Keratinocyte (primary cell): ENCODE data around the gene RAB11FIP4.

ENCODE experiments used
- CTCF ChIP-seq, 3 experiments: IDR thresholded peaks in 1 of 3; conservative IDR thresholded peaks in 1 of 3; optimal IDR thresholded peaks in 1 of 3; 2 replicates in 2 of 3; 3 replicates in 1 of 3; pipeline versions ENCODE3 to v1.5.1; 2011; ENCODE audit warnings: low read length in 3 of 3, mild to moderate bottlenecking in 3 of 3, moderate library complexity in 2 of 3, control low read depth in 1 of 3, inconsistent platforms in 1 of 3; ENCODE audit not compliant: insufficient read depth in 2 of 3; ENCODE audit errors: extremely low read depth in 1 of 3
- EZH2 ChIP-seq: IDR thresholded peaks from one replicate; pipeline ENCODE4 v1.6.1; 2012; ENCODE audit warnings: inconsistent platforms, mild to moderate bottlenecking, low read length, moderate library complexity

- TF ChIP-seq CTCF (optimal IDR thresholded peaks at IDR 0.05 in 1 of 3, IDR thresholded peaks at IDR 0.05 in 1 of 3, conservative IDR thresholded peaks at IDR 0.05 in 1 of 3; ENCODE audit: extremely low read depth in 1 of 3, insufficient read depth in 2 of 3, low read length in 3 of 3) (no peak), EZH2 (no peak)
Observed at GRCh38 chr17:31458829-31459228, 67.4 kb downstream of the RAB11FIP4 start.
